Posterior vena cava (tissue), 2 donors: ENCODE measurements around the gene CARMIL1. TPM values are rescaled to one million over a fixed set of nuclear protein-coding genes. Genes with fewer than 3 reads are reported as not detected.
"Not testable (repeated sequence)": the region's sequence is repeated elsewhere in the genome, so short reads cannot be mapped to it uniquely, and the experiment has no call there.

Experiments used
- DNase-seq: peaks from one replicate; pipeline ENCODE4 v3.0.0-alpha.2; 2020; ENCODE audit warnings: low spot score
- intact Hi-C, 2 donors: fragments of 100-400 bp; cut with DNase I; formaldehyde crosslinking; loops; one replicate each; pipeline versions ENCODE4 v1.14.1 to v1.14.2; 2022 to 2023
- total RNA-seq, 2 donors: library from RNA; stranded (reverse); fragmentation: NEBNext Ultra II Directional; extraction: Animal tissue kit (Norgen Biotek cat#: 25700); gene quantifications; one replicate each; pipeline ENCODE4 v1.2.1, GENCODE V29; 2021
- donor health status: DM: yes; HTN: yes; CAD: no.
- donor health status: DM: yes; HTN: yes; CAD: no.

Gene CARMIL1
- total RNA-seq, 2 donors from 2014 or later = 19.8 to 20.4 TPM

DNA sequence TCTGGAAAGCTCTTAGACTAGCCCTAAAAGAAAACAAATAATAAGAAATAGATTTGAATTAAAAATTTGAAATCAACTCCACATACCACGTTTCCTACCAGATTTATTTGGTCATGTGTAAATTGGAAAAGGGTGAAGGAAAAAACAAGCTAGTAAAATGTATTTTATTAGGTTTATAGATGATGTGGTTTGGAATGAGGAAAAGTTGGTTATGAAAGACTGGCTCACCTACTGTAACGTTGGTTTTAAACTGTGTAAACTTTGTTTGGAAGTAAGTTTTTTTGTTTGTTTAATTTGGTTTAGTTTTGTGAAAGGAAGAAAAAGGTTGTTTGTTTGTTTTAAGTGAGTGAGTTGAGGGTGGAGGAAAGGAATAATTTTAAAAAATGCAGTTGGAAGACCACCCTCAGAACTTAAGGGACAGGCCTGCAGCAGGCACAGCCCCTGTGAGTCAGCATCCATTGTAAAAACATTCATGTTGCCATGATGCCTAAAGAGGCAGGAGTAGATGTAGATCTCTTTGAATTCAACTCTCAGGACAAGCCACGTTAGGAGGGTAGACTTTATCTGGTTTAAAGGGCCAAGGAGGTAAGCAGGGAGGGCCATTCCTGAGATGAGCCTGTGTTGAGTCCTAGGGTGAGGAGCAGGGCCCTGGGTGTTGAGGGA, 279.1 kb downstream of the CARMIL1 start:
- intact Hi-C loops = loop anchor here (10.0 kb wide), 2 partner anchors 293 to 1273 kb away; no protein-coding TSS in a partner anchor
- no peak for DNase-seq

DNA sequence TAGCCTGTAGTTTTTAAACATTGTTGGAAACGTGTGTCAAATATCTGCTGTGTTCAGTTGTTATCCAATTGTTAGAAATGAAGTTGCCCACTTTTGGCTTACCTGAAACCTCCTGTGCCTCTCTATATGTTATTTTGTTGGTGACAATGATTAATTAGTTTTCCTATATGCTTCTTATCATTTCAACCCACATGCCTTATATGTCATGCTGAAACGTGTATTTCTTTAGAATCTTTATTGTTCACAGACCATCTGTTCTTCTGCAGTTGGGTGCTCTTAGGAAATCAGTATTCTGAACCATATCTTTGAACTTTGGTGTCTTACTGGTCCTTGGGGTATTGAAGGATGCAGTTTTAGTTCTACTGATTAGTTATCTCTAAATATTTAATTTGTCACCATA, 281.7 kb downstream of the CARMIL1 start:
- DNase-seq = no peak
- intact Hi-C loops = no loop called here

DNA sequence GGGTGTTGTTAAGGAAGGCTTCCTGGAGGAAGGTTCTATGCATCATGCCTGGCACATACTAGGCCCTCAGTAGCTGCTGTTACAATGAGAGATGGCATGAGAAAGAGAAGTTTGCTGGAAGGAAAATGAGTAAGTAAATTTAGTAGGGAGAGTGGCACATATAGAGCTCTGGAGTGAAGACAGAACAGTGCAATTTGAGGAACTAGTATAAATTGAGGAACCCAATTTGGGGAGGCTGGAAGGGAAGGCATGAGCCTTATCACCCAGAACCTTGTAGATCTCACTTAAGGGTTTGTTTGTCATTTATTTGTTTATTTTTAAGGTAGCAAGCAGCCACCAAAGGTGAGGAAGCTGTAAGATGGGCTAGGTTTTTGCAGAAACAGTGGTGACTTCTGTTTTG, 285.8 kb downstream of the CARMIL1 start:
- intact Hi-C loops = no loop called here
- no peak for DNase-seq

DNA sequence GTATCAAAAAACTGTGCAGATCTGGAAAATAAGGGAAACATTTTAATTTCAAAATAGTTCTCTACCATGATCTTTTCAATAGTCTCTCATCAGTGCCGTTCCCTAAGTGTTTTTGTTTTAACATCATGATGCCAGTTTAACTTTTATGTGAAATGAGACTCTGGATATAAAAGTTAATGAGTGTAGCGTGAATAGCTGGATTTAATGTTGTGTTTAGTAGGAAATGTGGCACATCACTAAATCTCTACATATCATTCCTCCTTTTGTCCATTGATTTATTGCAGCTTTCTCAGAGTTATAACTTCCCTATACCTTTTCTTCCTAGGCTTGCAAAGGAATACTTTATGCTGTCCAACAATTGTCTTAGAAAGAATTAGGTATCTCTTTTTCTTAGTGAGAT, 291.4 kb downstream of the CARMIL1 start:
- no peak for DNase-seq
- intact Hi-C loops = no loop called here

DNA sequence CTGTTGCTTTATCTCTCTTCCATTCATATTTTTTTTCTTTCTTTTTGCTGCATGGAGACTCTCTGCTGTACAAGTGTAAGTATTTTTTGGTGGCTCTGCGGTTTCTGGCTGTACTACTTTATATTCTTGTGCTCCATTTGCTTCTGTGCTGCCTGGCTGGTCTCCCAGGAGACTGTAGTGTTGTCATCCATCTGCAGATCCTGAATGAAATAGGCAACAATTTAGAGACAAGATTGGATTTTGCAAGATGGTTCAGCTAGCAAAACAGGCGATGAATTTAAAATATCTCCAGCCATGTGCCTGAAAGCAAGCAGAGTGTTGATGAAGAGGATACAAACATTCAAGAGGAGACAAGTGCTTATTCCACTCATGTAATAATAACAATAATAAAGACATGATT, 297.7 kb downstream of the CARMIL1 start:
- no peak for DNase-seq
- intact Hi-C loops = no loop called here

DNA sequence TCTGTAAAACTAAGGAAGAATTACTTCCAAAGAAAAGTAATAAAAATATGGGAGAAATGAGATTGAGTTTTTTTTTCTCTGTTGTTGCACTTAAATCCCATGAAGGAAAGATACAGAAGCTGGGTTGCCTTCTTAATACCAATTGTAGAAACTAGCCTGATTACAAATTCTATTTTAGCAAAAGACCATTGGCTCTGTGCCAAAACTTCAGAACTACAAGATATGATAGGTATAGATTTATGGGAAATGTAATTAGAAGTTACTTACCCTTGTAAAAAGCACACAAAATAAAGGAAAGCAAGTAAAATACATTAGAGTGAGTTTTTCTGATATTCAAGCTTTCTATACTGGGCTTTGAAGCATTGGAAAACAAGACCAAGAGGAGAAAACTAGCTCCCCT, 299.4 kb downstream of the CARMIL1 start:
- intact Hi-C loops = no loop called here
- no peak for DNase-seq

DNA sequence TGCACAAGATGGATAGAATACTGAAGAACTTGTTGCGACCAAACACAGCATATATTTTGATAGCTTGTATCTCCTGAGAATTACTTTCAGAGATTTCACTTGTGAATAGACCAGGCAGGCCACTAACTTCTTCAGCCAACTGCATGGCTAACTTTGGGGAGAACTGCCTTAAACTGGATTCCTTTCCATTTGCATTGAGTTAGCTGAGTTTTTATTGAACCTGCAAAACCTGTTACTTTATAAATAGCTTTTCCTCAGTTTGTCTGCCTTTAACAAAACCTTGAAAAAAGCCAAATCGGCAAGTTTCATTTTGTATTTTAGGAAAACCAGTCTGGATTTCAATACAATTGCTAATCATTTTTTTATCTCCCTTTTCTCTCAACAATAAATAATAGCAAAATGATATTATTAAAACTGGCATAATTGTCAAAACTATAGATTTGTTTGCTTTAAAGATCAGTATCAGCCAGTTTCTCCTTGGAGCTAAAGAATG, 300.3 kb downstream of the CARMIL1 start:
- DNase-seq = no peak
- intact Hi-C loops = no loop called here

DNA sequence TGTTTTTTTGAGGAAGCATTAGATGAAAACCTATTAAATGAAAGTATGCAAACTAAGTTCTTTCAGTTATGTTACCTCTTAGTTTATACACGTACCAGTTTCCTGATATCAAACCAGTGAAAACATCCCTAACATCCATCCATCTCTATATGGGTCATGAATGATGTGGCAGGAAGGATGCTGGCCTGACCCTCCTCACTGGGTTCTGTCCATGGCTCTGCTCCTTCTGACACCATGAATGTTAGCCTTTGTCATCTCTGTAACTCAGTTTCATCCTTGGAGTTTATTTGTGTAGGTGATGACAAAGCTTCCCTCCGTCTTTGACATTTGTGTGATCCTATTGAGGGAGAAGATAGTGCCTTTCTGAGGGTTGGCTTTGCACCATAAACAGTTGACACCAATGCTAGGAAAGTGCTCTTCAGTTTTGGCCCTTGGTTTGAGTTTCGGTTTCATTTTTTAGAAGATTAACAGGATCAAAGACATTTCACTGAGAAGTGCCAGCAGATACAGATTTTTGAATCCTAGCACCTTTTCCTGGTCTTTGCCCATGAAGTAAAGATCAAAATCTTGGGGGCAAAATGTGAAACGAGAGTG, 300.8 kb downstream of the CARMIL1 start:
- intact Hi-C loops = no loop called here
- no peak for DNase-seq

DNA sequence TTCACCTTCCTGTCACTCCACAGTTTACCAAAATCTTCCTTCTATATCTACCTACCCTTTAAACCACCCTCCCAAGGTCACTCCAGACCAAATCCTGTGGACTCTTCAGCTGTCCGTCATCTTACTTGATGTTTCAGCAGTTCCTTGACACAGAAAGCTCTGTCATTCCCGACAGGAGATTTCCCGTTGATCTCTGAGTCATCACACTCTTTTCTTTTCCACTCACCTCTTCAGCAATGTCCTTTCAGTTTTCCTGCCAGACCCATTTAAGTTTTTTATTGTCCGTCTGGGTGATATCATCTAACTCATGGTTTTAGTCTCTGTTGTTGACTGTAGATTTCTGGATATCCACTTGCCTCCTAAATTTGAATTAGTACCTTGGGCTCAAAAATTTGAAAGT, 302.9 kb downstream of the CARMIL1 start:
- no peak for DNase-seq
- intact Hi-C loops = no loop called here

DNA sequence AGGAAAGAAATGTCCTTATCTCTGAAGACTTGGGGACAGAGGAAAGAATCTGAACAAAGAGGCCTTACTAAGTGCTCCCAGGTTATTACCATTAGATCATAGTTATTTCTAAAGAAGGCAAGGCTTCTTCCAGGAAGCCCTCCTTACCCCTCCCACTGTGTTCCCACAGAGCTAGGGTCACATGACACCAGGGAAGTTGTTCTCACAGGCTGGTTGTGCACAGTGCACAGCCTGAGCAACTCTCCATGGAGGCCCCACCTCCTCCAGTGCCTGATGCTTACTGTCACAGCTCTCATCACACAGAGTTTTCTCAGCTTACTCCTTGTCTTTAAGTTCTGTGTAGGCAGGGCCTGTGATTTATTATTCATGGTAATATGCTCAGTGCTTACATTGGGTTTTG, 303.9 kb downstream of the CARMIL1 start:
- DNase-seq = no peak
- intact Hi-C loops = no loop called here

DNA sequence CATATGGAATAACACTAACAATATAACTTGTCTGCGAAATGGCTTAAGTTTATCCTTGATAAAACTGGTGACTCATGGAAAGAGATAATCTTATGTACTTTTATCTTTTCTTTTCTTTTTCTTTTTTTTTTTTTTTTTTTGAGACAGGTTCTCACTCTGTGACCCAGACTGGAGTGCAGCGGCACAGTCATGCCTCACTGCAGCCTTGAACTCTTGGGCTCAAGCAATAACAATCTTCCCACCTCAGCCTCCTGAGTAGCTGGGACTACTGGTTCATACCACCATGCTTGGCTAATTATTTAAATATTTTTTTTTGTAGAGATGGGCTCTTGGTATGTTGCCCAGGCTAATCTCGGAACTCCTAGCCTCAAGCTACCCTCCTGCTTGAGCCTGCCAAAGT, 304.7 kb downstream of the CARMIL1 start:
- DNase-seq = no peak
- intact Hi-C loops = no loop called here

DNA sequence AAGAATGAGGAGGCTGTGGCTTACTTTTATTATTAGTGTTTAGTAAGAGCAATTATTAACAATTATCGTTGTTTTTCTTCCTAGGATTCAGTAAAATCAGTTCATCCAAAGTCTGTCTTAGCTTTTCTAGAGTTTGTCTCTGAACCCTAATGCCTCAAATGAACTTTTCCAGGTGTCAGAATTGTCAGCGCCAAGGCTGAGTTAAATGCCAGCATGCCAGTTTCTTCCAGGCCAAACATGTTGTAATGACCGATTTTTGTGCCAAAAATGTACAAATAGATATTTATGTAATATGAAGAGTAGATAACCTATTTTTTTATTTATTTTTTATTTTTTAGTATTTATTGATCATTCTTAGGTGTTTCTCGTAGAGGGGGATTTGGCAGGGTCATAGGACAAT, 306.1 kb downstream of the CARMIL1 start:
- intact Hi-C loops = no loop called here
- no peak for DNase-seq

DNA sequence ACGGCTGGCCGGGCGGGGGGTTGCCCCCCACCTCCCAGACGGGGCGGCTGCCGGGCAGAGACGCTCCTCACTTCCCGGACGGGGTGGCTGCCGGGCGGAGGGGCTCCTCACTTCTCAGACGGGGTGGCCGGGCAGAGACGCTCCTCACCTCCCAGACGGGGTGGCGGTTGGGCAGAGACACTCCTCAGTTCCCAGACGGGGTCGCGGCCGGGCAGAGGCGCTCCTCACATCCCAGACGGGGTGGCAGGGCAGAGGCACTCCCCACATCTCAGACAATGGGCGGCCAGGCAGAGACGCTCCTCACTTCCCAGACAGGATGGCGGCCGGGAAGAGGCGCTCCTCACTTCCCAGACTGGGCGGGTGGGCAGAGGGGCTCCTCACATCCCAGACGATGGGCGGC, 306.9 kb downstream of the CARMIL1 start:
- intact Hi-C loops, DNase-seq: not testable (repeated sequence)

DNA sequence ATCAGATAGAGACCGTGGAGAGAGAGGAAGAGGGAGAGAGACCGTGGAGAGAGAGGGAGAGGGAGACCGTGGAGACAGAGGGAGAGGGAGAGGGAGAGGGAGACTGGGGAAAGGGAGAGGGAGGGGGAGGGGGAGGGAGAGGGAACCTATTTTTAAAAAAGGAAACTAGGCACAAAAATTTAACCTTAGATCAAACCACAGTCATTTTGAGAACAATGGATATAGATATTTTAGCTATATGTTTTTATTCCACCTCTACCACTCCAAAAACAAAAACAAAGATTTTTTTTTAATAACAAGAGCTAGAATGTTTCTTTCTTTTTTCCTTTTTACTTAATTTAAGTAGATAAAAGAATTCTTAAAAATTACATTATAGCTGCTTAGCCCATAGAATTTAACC, 307.8 kb downstream of the CARMIL1 start:
- intact Hi-C loops = no loop called here
- DNase-seq = no peak

DNA sequence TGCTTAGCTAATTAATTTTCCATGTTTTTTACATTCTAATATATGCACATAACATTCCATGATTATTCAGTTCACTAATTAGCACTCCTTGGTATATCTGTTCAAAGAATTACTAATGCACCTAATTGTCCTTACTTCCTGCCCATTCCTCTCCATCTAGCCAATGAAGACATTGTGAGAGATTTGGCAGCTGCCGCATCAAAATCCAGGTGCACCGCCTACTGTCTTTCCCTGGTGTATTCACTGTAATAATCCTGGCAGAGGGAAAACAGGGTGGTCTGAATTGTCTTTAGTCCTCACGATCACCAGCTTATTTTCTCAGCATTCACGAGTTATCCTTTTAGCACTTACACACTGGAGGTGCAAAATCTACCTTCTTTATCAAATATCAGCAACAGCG, 311.8 kb downstream of the CARMIL1 start:
- intact Hi-C loops = no loop called here

DNA sequence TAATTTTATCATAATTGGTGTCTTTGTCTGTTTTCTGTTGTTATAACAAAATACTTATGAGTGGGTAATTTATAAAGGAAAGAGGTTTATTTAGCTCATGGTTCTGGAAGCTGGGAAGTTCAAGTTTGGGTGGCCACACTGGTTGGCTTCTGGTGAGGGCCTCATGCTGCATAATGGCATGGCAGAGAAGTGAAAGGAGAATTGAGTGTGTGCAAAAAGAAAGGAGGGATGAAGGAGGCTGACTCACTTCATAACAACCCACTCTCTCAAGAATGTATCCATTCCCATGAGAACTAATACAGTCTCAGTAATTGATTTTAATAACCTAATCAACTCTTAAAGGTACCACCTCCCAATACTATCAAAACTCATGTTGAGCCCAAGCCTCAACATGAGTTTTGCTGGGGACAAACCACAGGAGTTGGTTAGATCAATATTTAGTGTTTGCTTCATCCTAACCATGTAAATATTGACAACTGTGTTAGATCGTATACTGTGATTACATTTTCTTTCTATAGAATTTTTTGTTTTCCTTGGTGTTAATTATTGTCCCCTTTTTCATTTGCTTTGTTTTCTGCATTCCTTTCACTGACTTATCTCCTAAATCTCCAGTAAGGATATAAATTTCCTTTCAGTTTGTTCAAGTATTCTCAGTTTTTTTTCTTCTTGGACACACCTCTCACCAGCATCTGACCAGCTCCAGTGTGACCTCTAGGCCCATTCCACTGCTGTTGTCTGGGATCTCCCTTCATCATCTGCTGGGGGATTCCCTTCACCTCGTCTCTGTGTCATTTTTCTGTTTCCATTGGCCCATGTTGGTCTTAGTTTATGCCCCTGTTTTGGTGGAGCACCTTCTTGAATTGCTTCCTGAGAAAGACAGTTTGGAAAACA, 318.0 kb downstream of the CARMIL1 start:
- DNase-seq = no peak
- intact Hi-C loops = loop anchor here in 1 of 2 donors (5.0 kb wide), 1 partner anchor 535 kb away; no protein-coding TSS in a partner anchor

More for the DNA sequence above, 311.8 kb downstream of the CARMIL1 start:
- no peak for DNase-seq

DNA sequence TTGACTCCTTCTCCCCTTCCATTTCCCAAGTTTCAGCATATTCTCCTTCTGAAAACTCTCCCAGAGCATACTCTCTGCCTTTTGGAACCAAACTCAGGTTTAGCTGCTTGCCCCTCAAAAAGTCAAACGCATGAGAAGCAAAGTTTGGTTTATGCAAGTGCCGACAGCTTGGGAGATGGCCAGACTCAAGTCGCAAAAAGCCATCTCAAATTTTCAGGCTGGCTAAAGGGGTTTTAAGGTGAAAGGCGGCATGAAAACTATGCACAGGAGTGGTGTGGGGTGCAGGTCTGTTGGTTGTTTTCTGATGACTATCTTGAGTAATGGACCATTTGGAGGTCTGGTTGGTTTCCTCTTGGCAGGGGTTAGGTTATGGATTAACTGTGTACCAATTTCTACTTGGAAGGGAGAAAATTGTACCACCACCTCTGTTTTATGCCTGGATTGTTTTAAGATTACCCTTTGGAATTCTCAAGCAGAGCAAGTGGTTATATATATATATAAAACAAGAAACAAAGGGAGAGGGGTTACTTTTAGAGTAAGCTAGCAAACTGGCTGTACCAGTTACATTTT, 320.4 kb downstream of the CARMIL1 start:
- DNase-seq = no peak
- intact Hi-C loops = loop anchor here in 1 of 2 donors (5.0 kb wide), 1 partner anchor 537 kb away; no protein-coding TSS in a partner anchor

DNA sequence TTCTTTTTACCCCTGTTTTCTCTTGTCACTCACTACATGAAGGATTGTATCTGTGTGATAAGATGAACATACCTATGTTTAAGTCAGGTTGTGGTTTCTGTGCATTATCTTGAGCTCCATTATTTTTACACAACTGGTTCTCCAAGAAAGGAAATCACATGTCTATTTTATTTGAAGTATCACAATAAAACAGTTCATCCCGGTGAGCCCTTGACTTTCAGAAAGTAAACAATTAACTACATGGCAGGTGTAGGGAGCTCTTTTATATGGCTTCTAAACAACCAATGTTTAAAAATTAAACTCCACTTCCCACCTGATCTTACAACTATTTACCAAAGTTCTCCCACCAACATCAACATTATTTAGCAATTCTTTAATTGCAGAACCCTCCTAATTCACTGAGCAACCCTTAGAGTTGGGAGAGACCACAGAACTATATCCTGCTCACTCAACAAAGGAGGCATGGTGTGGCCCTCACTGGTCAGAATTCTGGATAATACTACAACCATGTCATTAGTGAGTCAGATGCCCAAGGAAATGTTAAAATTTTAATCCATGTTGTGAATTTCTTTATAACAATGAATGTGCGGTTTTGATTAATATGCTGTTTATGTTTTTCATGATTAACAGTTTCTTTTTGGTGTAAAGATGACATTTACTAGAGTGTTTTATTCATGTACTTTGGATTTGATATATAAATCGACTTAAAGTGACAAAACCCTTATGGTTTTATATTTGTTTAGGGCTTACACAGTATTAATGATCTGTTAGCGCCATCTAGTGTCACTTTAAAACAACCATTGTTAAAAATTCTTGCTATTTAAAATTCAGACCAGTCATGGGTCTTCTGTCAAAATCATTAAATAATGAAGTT, 322.9 kb downstream of the CARMIL1 start:
- intact Hi-C loops = no loop called here
- DNase-seq = no peak

DNA sequence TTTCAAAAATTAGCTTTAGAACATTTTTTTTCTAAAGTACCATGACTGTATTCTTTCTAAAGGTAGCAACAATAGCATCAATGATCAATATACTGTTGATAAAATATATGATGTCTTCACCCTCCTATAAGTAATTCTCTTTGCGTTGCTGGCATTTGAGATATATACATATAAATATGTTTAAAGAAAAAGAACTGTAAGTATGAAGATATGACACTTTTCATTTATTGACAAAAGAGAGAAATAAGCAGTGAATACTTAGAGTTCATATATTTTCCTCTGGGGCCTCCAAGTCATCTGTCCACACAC, 323.5 kb downstream of the CARMIL1 start:
- intact Hi-C loops = no loop called here
- no peak for DNase-seq
